Skeletal muscle cell (primary cell): ENCODE measurements around the gene PGAP6.
"Not testable (repeated sequence)": the region's sequence is repeated elsewhere in the genome, so short reads cannot be mapped to it uniquely, and the experiment has no call there.

ENCODE experiments used
- DNase-seq: peaks from one replicate; pipeline ENCODE4 v3.0.0-alpha.2; 2010; ENCODE audit warnings: low read depth
- H3K4me3 ChIP-seq: 2 replicates; pipeline ENCODE4 v1.5.1; 2011; ENCODE audit warnings: low read depth, mild to moderate bottlenecking, control low read depth, low read length, moderate library complexity

The PGAP6 gene, protein sequence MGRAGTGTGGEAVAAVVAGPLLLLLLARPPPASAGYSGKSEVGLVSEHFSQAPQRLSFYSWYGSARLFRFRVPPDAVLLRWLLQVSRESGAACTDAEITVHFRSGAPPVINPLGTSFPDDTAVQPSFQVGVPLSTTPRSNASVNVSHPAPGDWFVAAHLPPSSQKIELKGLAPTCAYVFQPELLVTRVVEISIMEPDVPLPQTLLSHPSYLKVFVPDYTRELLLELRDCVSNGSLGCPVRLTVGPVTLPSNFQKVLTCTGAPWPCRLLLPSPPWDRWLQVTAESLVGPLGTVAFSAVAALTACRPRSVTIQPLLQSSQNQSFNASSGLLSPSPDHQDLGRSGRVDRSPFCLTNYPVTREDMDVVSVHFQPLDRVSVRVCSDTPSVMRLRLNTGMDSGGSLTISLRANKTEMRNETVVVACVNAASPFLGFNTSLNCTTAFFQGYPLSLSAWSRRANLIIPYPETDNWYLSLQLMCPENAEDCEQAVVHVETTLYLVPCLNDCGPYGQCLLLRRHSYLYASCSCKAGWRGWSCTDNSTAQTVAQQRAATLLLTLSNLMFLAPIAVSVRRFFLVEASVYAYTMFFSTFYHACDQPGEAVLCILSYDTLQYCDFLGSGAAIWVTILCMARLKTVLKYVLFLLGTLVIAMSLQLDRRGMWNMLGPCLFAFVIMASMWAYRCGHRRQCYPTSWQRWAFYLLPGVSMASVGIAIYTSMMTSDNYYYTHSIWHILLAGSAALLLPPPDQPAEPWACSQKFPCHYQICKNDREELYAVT

DNA sequence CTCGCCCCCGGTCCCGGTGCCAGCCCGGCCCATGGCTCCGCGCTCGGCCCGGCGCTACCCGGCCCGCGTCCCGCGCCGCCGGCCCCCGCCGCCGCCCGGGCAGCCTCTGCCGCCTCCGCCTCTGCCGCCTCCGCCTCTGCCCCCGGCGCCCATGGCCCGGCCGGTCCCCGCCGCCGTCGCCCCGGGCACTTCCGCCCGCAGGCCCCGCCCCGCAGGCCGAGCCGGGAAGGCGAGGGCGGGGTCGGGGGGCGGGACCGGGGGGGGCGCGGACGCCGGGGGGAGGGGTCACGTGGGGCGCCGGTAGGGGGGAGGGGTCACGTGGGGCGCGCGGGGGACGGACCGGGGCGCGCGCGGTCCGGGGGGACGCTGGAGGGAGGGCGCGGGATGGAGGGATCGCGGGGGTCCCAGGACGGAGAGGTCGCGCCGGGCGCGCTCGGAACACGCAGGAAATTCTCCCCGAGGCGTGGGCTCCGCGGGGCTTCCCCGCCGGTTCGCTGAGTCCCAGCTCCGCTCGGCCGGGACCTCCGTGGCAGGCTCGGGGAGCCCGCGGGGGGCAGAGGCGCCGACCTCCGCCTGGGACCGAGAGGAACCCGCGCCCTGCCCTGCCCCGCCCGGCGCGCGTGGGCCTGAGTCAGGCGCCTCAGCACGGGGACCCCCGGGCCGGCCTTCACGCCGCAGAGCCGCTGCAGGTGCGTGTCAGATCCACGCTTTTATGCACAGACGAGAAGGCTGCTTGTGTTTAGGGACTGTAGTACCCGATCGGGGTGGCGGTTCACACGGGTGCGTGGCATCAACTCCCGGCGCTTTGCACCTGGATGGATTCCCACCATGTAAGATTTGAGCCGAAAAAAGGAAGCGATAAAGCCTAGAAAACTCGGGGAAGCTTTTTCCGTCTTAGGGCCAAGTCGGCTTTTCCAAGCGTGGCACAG, at the start of gene PGAP6:
PGAP6 (minus strand) TSS at position 190 of the 929 bp plus-strand sequence; CDS start at position 33, 157 bp downstream.
- peak within 1 kb of the TSS; percentile 75 for H3K4me3 ChIP-seq
- DNase-seq: no peak

DNA sequence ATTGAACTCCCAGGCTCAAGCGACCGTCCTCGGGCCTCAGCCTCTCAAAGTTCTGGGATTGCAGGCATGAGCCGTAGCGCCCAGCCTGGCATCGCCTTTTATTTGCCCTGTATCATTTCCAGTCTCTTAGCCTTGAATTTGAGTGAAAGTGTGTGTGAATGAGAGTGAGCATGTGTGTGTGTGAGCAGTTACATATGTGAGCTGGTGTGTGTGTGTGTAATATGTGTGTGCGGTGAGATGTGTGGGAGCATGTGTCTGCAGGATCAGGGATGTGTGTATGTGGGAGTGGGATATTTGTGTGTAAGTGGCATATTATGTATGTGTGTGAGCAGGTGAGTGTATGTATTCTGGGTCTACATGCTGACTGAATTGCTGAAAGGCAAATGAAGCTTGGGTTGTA, 49.1 kb upstream of the PGAP6 start:
- DNase-seq: no peak
- no peak overlapping the region for H3K4me3 ChIP-seq

- H3K4me3 ChIP-seq: peak overlapping the region; percentile 74
- DNase-seq: no peak
Measured at GRCh38 chr16:427250-427649, 45.5 kb upstream of the PGAP6 start.

- H3K4me3 ChIP-seq: peak overlapping the region; percentile 74
- DNase-seq: no peak
Measured at GRCh38 chr16:426906-427249, 45.1 kb upstream of the PGAP6 start.

DNA sequence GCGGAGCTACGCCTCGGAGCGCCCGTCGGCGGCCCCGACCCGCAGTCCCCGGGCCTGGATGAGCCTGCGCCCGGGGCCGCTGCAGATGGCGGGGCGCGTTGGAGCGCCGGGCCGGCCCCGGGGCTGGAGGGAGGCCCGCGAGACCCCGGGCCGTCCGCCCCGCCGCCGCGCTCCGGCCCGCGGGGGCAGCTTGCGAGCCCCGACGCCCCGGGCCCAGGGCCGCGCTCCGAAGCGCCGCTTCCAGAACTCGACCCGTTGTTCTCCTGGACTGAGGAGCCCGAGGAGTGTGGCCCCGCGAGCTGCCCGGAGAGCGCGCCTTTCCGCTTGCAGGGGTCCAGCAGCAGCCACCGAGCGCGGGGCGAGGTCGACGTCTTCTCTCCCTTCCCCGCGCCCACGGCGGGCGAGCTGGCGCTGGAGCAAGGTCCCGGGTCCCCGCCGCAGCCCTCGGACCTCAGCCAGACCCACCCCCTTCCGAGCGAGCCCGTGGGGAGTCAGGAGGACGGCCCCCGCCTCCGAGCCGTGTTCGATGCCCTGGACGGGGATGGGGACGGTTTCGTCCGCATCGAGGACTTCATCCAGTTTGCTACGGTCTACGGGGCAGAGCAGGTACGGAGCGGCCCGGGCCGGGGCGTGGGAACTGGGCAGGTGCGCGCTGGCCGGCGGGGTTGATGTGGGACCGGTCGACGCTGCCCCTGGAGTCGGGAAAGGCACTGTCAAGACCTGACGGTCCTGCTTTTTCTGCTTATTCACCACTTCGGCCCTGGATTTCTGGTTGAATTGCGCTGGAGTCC, 44.5 kb upstream of the PGAP6 start:
- no peak for DNase-seq
- H3K4me3 ChIP-seq: peak overlapping the region; percentile 74

DNA sequence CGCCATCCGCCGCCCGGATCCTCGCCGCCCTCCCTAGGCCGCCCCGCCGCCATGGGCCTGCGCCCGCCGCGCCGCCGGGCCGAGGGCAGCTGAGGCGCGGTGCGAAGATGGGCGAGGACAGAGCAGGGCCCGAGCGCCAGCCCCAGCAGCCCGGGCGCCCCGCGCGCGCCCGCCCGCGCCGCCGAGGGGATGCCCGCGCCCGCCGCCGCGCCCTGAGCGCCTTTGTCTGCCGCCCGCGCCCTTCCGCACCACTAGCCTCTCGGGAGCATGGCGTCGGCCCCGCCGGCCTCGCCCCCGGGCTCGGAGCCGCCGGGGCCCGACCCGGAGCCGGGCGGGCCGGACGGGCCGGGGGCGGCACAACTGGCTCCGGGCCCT, 43.9 kb upstream of the PGAP6 start:
- H3K4me3 ChIP-seq: peak overlapping the region; percentile 74
- no peak for DNase-seq

DNA sequence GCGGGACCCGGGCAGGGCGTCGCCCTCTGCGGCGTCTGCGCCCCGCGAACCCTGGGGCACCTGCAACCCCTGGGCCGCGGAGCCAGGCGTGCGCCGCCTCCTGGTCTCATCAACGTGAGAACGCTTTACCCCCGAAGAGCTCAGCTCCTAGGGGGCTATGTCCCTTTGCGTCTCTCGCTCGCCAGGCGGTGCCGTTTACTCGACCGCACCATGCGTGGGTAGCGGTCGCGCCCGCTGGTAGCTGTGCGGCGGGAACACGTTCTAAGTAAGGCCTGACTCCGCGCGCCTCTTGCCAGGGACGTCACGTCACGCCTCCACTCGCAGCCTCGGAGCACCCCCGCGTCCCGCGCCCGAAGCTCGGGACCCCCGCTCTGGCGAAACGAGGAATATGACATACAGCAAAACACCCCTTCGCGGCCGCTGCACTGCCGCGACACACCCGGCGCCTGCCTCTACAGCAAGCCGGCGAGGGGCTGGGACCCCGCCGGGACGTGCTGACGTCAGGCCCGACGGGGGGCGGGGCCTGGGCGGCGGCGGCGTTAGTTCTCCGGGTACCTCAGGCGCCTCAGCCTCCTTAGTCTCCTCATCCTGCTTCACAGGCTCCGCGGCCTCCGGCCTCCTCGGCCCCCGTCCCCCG, 43.4 kb upstream of the PGAP6 start, which contains the start of gene RAB11FIP3:
RAB11FIP3 (plus strand) TSS at position 568 of the 637 bp plus-strand sequence. CDS start 358 bp downstream, outside the sequence.
- peak; percentile 31 for DNase-seq
- H3K4me3 ChIP-seq: peak within 1 kb of the TSS; percentile 74

DNA sequence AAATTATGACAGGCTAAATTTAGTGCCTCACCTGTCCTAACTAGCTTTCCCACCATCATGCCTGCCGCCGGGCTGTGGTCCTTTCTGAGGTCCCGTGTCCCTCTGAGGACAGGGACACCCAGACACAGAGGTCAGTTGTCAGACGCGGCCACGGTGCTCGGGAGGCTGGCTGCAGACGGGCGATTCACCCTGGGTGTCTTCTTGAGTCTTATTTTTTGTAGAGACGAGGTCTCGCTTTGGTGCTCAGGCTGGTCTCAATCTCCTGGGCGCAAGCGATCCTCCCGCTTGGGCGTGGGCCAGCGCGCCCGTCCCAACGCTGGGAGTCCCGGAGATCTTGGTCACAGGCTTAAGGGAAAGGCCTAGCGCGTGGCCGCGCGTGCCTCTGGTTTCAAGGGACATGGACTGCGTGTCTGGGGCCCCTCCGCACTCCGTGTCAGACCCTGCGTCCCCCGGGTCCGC, 42.9 kb upstream of the PGAP6 start:
- H3K4me3 ChIP-seq: peak overlapping the region; percentile 74
- DNase-seq: no peak

GRCh38 chr16:424033-424622, 42.4 kb upstream of the PGAP6 start:
- peak; percentile 88 for DNase-seq
- H3K4me3 ChIP-seq: peak overlapping the region; percentile 74

DNA sequence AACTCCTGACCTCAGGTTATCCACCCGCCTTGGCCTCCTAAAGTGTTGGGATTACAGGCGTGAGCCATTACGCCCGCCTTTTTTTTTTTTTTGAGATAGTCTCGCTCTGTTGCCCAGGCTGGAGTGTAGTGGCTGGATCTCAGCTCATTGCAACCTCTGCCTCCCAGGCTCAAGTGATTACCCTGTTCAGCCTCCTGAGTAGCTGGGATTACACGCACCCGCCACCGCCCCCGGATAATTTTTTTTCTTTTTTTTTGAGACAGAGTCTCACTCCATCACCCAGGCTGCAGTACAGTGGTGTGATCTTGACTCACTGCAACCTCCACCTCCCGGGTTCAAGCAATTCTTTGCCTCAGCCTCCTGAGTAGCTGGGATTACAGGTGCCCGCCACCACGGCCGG, 40.4 kb upstream of the PGAP6 start:
- DNase-seq, H3K4me3 ChIP-seq: not testable (repeated sequence)

- H3K4me3 ChIP-seq, DNase-seq: not testable (repeated sequence)
Measured at GRCh38 chr16:415170-415498, 33.4 kb upstream of the PGAP6 start.

GRCh38 chr16:414395-415169, 32.8 kb upstream of the PGAP6 start:
- H3K4me3 ChIP-seq: no peak overlapping the region
- no peak for DNase-seq

- H3K4me3 ChIP-seq: no peak overlapping the region
- DNase-seq: no peak
Measured at GRCh38 chr16:411576-412265, 29.9 kb upstream of the PGAP6 start.

- no peak for DNase-seq
- no peak overlapping the region for H3K4me3 ChIP-seq
Measured at GRCh38 chr16:410516-411178, 28.9 kb upstream of the PGAP6 start.

DNA sequence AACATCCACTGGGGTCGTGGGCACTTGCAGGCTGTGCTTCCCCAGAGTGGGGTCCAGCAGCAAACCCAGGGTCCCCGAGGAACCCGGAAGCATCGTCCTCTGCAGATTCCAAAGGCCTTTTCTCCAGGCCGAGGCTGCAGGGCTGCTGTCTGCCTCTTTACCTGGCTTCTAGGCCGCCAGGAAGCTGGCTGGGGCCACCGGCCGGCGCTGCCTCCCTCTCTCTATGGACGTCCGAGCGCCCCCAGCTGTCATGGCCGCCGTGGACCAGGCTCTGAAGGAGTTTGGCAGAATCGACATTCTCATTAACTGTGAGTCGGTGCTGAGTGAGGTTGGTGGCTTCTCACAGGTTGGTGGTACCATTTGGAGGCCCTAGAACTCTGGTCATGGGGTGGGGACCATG, 25.5 kb upstream of the PGAP6 start:
- H3K4me3 ChIP-seq: no peak overlapping the region

More for the DNA sequence above, 25.5 kb upstream of the PGAP6 start:
- DNase-seq: no peak
